ENCODE measurements around the gene ACADVL.

GRCh38 chr17:7176107-7176840, 43.5 kb upstream of the ACADVL start:
- no peak for TF ChIP-seq POLR2A (IDR thresholded peaks at IDR 0.05; ENCODE audit: low read depth, low read length)
- no peak for TF ChIP-seq POLR2AphosphoS5 (IDR thresholded peaks at IDR 0.05; ENCODE audit: low read depth, low read length)
- TF ChIP-seq SPI1 (IDR thresholded peaks at IDR 0.05; ENCODE audit: low read depth, low read length) = no peak
- TF ChIP-seq TAF1 (IDR thresholded peaks at IDR 0.05; ENCODE audit: low read depth, low read length) = no peak

Measured in GM12891 (cell line).